ENCODE measurements around the gene DDX51. TPM values are rescaled to one million over a fixed set of nuclear protein-coding genes. Genes with fewer than 3 reads are reported as not detected.

Gene DDX51
- total and polyA plus RNA-seq, 2 of the 13 experiments (the other 11 are each of a cell fraction or from before 2014, with no cell fraction given), result 10.1 TPM

DNA sequence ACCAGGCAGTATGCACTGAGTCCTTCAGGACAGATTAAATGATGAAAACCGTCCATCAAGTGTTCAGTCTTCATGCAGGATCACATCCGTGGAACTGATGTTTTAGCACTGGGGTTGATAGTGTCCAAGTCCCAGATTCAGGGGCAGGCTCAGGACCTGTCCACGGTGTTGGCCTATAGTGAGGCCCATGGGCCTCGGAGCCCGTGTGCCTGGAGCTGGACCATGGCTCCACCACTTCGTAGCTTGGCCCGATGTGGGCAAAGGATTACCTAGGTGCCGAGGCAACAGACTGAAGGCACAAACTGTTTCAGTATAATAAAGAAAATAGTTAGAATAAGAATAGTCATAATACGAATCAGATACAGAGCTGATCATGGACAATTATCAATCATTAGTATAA is 41.8 kb downstream of the DDX51 start:
- Histone ChIP-seq H3K9ac (ENCODE audit: insufficient read depth, low read depth, low read length) (no peak overlapping the region), H3K4me2 (ENCODE audit: low read depth, low read length) (no peak overlapping the region), H3K36me3 (replicated peaks in 1 of 2; ENCODE audit: control insufficient read depth in 1 of 2, insufficient read depth in 2 of 2, low read length in 2 of 2) (peaks cover 3 to 29% of the 10 kb centered on the region in 2 experiments; a peak in 3 of 5 replicates), H4K20me1 (ENCODE audit: insufficient read depth, low read length) (peaks cover 4% of the 10 kb centered on the region; the same call in 1 of the 2 replicates), H3K27ac (ENCODE audit: extremely low read length, insufficient read depth, low read length) (no peak overlapping the region), H3K79me2 (ENCODE audit: insufficient read depth, low read length) (no peaks in the 10 kb centered on the region), H3K4me1 (ENCODE audit: insufficient read depth, low read length) (no peaks in the 10 kb centered on the region), H3K4me3 (replicated peaks in 1 of 3; ENCODE audit: insufficient read depth in 1 of 3, low read depth in 2 of 3, low read length in 3 of 3) (no peak overlapping the region), H3K27me3 (ENCODE audit: control insufficient read depth in 1 of 2, insufficient read depth in 2 of 2, low read length in 2 of 2) (no peaks in the 10 kb centered on the region), H2AFZ (ENCODE audit: low read length) (no peak overlapping the region), H3K9me3 (ENCODE audit: low read length) (no peaks in the 10 kb centered on the region)
- in situ Hi-C loops (cut with HindIII; ENCODE audit: extremely low pct_ligation_motif_present, low pct_unique_long_range_greater_than_20kb) (no loop called here), intact Hi-C loops (cut with micrococcal nuclease; ENCODE audit: unreplicated experiment) (no loop called here)
- TF ChIP-seq ZNF468 (CRISPR knock-in tag; IDR thresholded peaks at IDR 0.05), result no peak
- TF ChIP-seq, protein P1, sequence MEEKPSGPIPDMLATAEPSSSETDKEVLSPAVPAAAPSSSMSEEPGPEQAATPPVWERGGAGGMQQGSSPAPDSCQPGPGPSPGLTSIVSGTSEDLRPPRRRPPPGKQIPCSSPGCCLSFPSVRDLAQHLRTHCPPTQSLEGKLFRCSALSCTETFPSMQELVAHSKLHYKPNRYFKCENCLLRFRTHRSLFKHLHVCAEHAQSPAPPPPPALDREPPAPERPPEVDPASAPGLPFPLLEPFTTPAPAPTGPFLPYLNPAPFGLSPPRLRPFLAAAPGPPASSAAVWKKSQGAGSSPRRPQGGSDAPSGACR (CRISPR knock-in tag; IDR thresholded peaks at IDR 0.05), result no peak
- no peak for TF ChIP-seq ZNF383 (CRISPR knock-in tag; IDR thresholded peaks at IDR 0.05; ENCODE audit: borderline replicate concordance)
- TF ChIP-seq RFX1 (IDR thresholded peaks at IDR 0.05), result no peak
- 99% methylated on average over 8 of the region's 9 CpGs for WGBS (ENCODE audit: low lambda C conversion rate)
- FAIRE-seq (no peak), ATAC-seq (no peak), DNase-seq (ENCODE audit: low spot score) (no peak)
- no TSS peak for BruUV-seq (replicated peaks)
- ChIA-PET CTCF (ENCODE audit: low intra/inter-chr PET ratio, low total read pairs) (no interaction called here), POLR2A (no interaction called here)

GRCh38 chr12:132100306-132101065 is 43.6 kb downstream of the DDX51 start:
- no peak overlapping the region for H3K27ac ChIP-seq (ENCODE audit: extremely low read length, insufficient read depth, low read length)
- no peak for DNase-seq (ENCODE audit: low spot score)
- no TSS peak for BruUV-seq (replicated peaks)
- H3K4me3 ChIP-seq (replicated peaks in 1 of 3; ENCODE audit: insufficient read depth in 1 of 3, low read depth in 2 of 3, low read length in 3 of 3), result no peak overlapping the region
- H3K79me2 ChIP-seq (ENCODE audit: insufficient read depth, low read length), result peaks cover 2% of the 10 kb centered on the region
- no peak overlapping the region for H3K9ac ChIP-seq (ENCODE audit: insufficient read depth, low read depth, low read length)
- ATAC-seq, result no peak; the same call in 2 of the 3 replicates
- H3K36me3 ChIP-seq (replicated peaks in 1 of 2; ENCODE audit: control insufficient read depth in 1 of 2, insufficient read depth in 2 of 2, low read length in 2 of 2), result peaks cover 4 to 37% of the 10 kb centered on the region in 2 experiments; a peak in 3 of 5 replicates
- in situ Hi-C loops (cut with HindIII; ENCODE audit: extremely low pct_ligation_motif_present, low pct_unique_long_range_greater_than_20kb) (no loop called here), intact Hi-C loops (cut with micrococcal nuclease; ENCODE audit: unreplicated experiment) (no loop called here)
- no peaks in the 10 kb centered on the region for H3K4me1 ChIP-seq (ENCODE audit: insufficient read depth, low read length)
- H2AFZ ChIP-seq (ENCODE audit: low read length), result no peak overlapping the region
- no peak for FAIRE-seq
- TF ChIP-seq IRX3 (CRISPR knock-in tag; IDR thresholded peaks at IDR 0.05; ENCODE audit: borderline replicate concordance, low read depth) (no peak), MXD4 (CRISPR knock-in tag; IDR thresholded peaks at IDR 0.05) (no peak), TFAP4 (IDR thresholded peaks at IDR 0.05; ENCODE audit: borderline replicate concordance, low read depth) (no peak), SAP130 (CRISPR knock-in tag; IDR thresholded peaks at IDR 0.05; ENCODE audit: low read depth) (no peak), ATF2 (CRISPR knock-in tag; IDR thresholded peaks at IDR 0.05) (no peak), TAF15 (IDR thresholded peaks at IDR 0.05; ENCODE audit: low read depth, low read length, poor library complexity, severe bottlenecking) (no peak), GFI1 (CRISPR knock-in tag; IDR thresholded peaks at IDR 0.05; ENCODE audit: borderline replicate concordance) (no peak), SMAD1 (CRISPR knock-in tag; IDR thresholded peaks at IDR 0.05; ENCODE audit: borderline replicate concordance, low read depth) (no peak)
- no peaks in the 10 kb centered on the region for H3K9me3 ChIP-seq (ENCODE audit: low read length)
- H3K4me2 ChIP-seq (ENCODE audit: low read depth, low read length), result no peak overlapping the region
- ChIA-PET POLR2A (no interaction called here), CTCF (ENCODE audit: low intra/inter-chr PET ratio, low total read pairs) (no interaction called here)
- H4K20me1 ChIP-seq (ENCODE audit: insufficient read depth, low read length), result peaks cover 4% of the 10 kb centered on the region; the same call in 1 of the 2 replicates
- no peaks in the 10 kb centered on the region for H3K27me3 ChIP-seq (ENCODE audit: control insufficient read depth in 1 of 2, insufficient read depth in 2 of 2, low read length in 2 of 2)
- WGBS (ENCODE audit: low lambda C conversion rate), result 100% methylated on average over 1 of the region's 13 CpGs
